ENCODE measurements around the gene PRKG1. TPM values are rescaled to one million over a fixed set of nuclear protein-coding genes. Genes with fewer than 3 reads are reported as not detected.

PRKG1 gene
- total and polyA plus RNA-seq, 7 experiments from 2014 or later: 0.19 TPM; not detected in 6

DNA sequence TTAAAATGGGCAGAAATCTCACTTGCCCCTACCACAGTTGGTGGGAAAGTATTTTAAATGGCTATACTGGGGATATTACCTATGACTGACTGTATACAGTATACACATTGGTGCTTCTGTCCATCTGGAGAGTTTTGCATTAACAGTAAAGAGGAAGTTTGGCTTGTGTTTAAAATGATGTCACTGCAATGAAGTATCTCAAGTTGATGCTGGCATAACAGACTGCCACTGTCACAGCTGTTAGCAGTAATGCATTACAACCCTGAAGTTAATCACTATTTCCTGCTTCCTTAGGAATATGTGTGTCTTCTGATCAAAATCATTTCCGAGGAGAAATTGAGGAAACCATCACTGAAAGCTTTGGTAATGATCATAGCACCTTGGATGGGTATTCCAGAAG lies 1241.7 kb downstream of the PRKG1 start:
- Histone ChIP-seq H3K36me3 (ENCODE audit: control insufficient read depth in 2 of 3, insufficient read depth in 3 of 3, low read length in 3 of 3) (no peaks in the 10 kb centered on the region), H3K27me3 (ENCODE audit: control insufficient read depth in 2 of 2, insufficient read depth in 2 of 2, low read length in 2 of 2) (peaks cover 0 to 3% of the 10 kb centered on the region in 2 donors), H3K4me3 (ENCODE audit: low read length) (no peak overlapping the region), H3K27ac (ENCODE audit: low read depth, low read length) (no peak overlapping the region), H3K9me3 (ENCODE audit: control insufficient read depth in 2 of 3, low read length in 3 of 3) (no peaks in the 10 kb centered on the region), H3K4me1 (ENCODE audit: control insufficient read depth in 2 of 2, insufficient read depth in 2 of 2, low read length in 2 of 2) (no peaks in the 10 kb centered on the region)
- intact Hi-C loops (cut with micrococcal nuclease): no loop called here
- H3K4me3 Mint-ChIP-seq: no peak overlapping the region
- POLR2A ChIA-PET: no interaction called here
- CTCF ChIA-PET: no interaction called here
- peaks cover 47 to 59% (median 58%) of the 10 kb centered on the region in 5 donors for H3K27me3 Mint-ChIP-seq
- H3K4me1 Mint-ChIP-seq: peaks cover 6 to 16% (median 13%) of the 10 kb centered on the region in 7 donors
- no peak overlapping the region for H3K27ac Mint-ChIP-seq
- H3K36me3 Mint-ChIP-seq: peaks cover 0 to 6% (median 0%) of the 10 kb centered on the region in 5 donors
- DNase-seq (no peak), ATAC-seq (no peak)
- H3K9me3 Mint-ChIP-seq: peaks cover 0 to 9% (median 3%) of the 10 kb centered on the region in 11 donors

DNA sequence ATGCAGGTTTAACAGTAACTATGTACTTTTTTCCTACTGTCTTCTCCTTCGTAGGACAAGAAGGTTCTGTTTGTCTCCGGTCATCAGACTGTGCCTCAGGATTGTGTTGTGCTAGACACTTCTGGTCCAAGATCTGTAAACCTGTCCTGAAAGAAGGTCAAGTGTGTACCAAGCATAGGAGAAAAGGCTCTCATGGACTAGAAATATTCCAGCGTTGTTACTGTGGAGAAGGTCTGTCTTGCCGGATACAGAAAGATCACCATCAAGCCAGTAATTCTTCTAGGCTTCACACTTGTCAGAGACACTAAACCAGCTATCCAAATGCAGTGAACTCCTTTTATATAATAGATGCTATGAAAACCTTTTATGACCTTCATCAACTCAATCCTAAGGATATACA lies 1242.2 kb downstream of the PRKG1 start:
- H3K36me3 ChIP-seq (ENCODE audit: control insufficient read depth in 2 of 3, insufficient read depth in 3 of 3, low read length in 3 of 3): no peaks in the 10 kb centered on the region
- Mint-ChIP-seq H3K4me1 (peaks cover 6 to 16% (median 13%) of the 10 kb centered on the region in 7 donors), H3K27ac (no peak overlapping the region), H3K9me3 (peaks cover 0 to 9% (median 3%) of the 10 kb centered on the region in 11 donors), H3K4me3 (no peak overlapping the region), H3K36me3 (peaks cover 0 to 6% (median 0%) of the 10 kb centered on the region in 5 donors), H3K27me3 (peaks cover 44 to 55% (median 53%) of the 10 kb centered on the region in 5 donors)
- H3K27me3 ChIP-seq (ENCODE audit: control insufficient read depth in 2 of 2, insufficient read depth in 2 of 2, low read length in 2 of 2): peaks cover 0 to 3% of the 10 kb centered on the region in 2 donors
- no peak overlapping the region for H3K4me3 ChIP-seq (ENCODE audit: low read length)
- DNase-seq (no peak), ATAC-seq (no peak)
- no peaks in the 10 kb centered on the region for H3K9me3 ChIP-seq (ENCODE audit: control insufficient read depth in 2 of 3, low read length in 3 of 3)
- H3K27ac ChIP-seq (ENCODE audit: low read depth, low read length): no peak overlapping the region
- ChIA-PET CTCF (no interaction called here), POLR2A (no interaction called here)
- intact Hi-C loops (cut with micrococcal nuclease): no loop called here
- no peaks in the 10 kb centered on the region for H3K4me1 ChIP-seq (ENCODE audit: control insufficient read depth in 2 of 2, insufficient read depth in 2 of 2, low read length in 2 of 2)

DNA sequence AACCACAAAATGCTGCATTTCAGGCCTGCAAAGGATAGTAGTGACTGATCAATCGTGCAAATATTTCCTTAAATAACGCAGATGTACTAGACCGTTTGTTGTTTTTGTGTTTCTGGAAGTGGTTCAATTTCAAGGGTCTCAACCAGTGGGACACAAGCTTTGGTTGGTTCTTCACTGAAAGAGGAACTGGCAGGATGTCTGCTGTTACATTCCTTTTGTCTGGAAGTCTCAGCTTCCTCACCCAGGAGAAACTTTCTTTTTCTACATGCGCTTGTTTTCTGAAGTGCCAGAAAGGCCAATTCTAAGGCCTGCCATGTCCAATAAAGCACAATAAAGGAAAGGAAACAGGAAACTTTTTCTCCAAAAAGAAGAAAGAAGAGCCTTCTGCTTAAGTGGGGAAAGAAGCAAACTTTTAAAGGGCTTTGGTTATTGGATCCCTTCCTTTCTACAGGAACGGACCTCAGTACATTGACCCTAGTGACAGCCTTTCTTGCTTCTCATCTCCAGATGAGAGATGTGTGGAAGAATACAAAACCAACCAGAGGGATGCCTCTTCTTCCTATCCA lies 1243.9 kb downstream of the PRKG1 start:
- Histone ChIP-seq H3K27me3 (ENCODE audit: control insufficient read depth in 2 of 2, insufficient read depth in 2 of 2, low read length in 2 of 2) (peaks cover 0 to 3% of the 10 kb centered on the region in 2 donors), H3K4me3 (ENCODE audit: low read length) (no peak overlapping the region), H3K27ac (ENCODE audit: low read depth, low read length) (no peak overlapping the region), H3K9me3 (ENCODE audit: control insufficient read depth in 2 of 3, low read length in 3 of 3) (no peaks in the 10 kb centered on the region), H3K36me3 (ENCODE audit: control insufficient read depth in 2 of 3, insufficient read depth in 3 of 3, low read length in 3 of 3) (no peaks in the 10 kb centered on the region), H3K4me1 (ENCODE audit: control insufficient read depth in 2 of 2, insufficient read depth in 2 of 2, low read length in 2 of 2) (no peaks in the 10 kb centered on the region)
- DNase-seq: no peak
- intact Hi-C loops (cut with micrococcal nuclease): no loop called here
- Mint-ChIP-seq H3K27ac (no peak overlapping the region), H3K36me3 (peaks cover 0 to 6% (median 0%) of the 10 kb centered on the region in 5 donors), H3K27me3 (peaks cover 29 to 38% (median 36%) of the 10 kb centered on the region in 5 donors), H3K4me1 (peaks cover 5 to 11% (median 10%) of the 10 kb centered on the region in 7 donors), H3K4me3 (no peak overlapping the region), H3K9me3 (peaks cover 0 to 9% (median under 1%) of the 10 kb centered on the region in 11 donors)
- ChIA-PET CTCF (no interaction called here), POLR2A (no interaction called here)
- ATAC-seq: no peak

DNA sequence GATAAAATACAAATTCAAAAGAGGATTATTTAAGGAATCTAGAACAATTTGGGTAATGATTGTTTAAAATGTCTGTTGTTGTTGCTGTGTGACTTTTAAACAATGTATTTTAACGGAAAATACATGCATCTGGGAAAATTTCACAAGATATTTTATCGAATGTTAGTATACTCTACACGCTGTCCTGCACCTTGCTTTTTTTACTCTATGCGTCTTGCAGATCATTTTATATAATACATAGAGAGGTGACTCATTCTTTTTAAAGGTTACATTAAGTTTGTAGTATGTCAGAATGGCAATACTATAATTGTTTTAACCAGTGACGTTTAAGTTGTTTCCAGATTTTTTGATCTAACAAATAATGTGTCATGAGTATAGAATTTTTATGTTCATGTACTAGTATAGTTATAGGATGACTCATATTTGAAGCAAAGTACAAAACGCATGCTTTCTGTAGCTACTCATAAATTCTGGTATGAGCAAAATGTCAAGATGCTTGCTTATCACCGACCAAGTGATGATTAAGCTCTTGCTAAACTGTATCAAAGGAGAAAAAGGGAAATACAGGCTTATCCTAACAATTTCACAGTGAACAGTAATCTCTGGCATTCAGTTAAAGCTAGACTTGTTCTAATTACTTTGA lies 1244.7 kb downstream of the PRKG1 start:
- CTCF ChIA-PET: no interaction called here
- no peak overlapping the region for H3K27ac Mint-ChIP-seq
- H3K4me1 ChIP-seq (ENCODE audit: control insufficient read depth in 2 of 2, insufficient read depth in 2 of 2, low read length in 2 of 2): no peaks in the 10 kb centered on the region
- H3K27ac ChIP-seq (ENCODE audit: low read depth, low read length): no peak overlapping the region
- no peaks in the 10 kb centered on the region for H3K9me3 ChIP-seq (ENCODE audit: control insufficient read depth in 2 of 3, low read length in 3 of 3)
- H3K36me3 ChIP-seq (ENCODE audit: control insufficient read depth in 2 of 3, insufficient read depth in 3 of 3, low read length in 3 of 3): no peaks in the 10 kb centered on the region
- ATAC-seq (no peak), DNase-seq (no peak)
- peaks cover 22 to 36% (median 31%) of the 10 kb centered on the region in 5 donors for H3K27me3 Mint-ChIP-seq
- no peak overlapping the region for H3K4me3 Mint-ChIP-seq
- peaks cover 0 to 7% (median 6%) of the 10 kb centered on the region in 7 donors for H3K4me1 Mint-ChIP-seq
- no peak overlapping the region for H3K4me3 ChIP-seq (ENCODE audit: low read length)
- peaks cover 0 to 6% (median 0%) of the 10 kb centered on the region in 5 donors for H3K36me3 Mint-ChIP-seq
- intact Hi-C loops (cut with micrococcal nuclease): no loop called here
- POLR2A ChIA-PET: no interaction called here
- H3K27me3 ChIP-seq (ENCODE audit: control insufficient read depth in 2 of 2, insufficient read depth in 2 of 2, low read length in 2 of 2): no peaks in the 10 kb centered on the region
- peaks cover 0 to 9% (median 0%) of the 10 kb centered on the region in 11 donors for H3K9me3 Mint-ChIP-seq

DNA sequence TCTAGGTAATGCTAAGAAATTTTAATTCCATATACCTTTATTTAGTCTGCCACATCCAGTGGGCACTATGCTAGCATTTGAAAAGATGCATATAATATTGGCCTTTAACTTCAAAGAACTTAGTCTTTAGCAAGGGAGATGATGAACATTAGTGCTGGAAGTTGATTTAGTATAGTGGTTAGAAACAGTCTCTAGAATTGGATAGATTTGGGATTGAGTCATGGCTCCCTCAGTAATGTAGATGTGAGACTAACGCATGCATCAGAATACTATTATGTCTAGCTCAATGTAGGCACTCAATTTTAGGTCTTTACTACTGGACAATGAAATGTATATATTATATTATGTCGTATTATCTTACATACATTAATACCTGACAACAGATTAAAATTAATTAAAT lies 1245.6 kb downstream of the PRKG1 start:
- ChIA-PET POLR2A (no interaction called here), CTCF (no interaction called here)
- Histone ChIP-seq H3K9me3 (ENCODE audit: control insufficient read depth in 2 of 3, low read length in 3 of 3) (no peaks in the 10 kb centered on the region), H3K4me1 (ENCODE audit: control insufficient read depth in 2 of 2, insufficient read depth in 2 of 2, low read length in 2 of 2) (no peaks in the 10 kb centered on the region), H3K27me3 (ENCODE audit: control insufficient read depth in 2 of 2, insufficient read depth in 2 of 2, low read length in 2 of 2) (no peaks in the 10 kb centered on the region), H3K27ac (ENCODE audit: low read depth, low read length) (no peak overlapping the region), H3K4me3 (ENCODE audit: low read length) (no peak overlapping the region), H3K36me3 (ENCODE audit: control insufficient read depth in 2 of 3, insufficient read depth in 3 of 3, low read length in 3 of 3) (no peaks in the 10 kb centered on the region)
- no peak overlapping the region for H3K27ac Mint-ChIP-seq
- peaks cover 12 to 29% (median 22%) of the 10 kb centered on the region in 5 donors for H3K27me3 Mint-ChIP-seq
- no peak overlapping the region for H3K4me3 Mint-ChIP-seq
- peaks cover 0 to 5% (median 0%) of the 10 kb centered on the region in 11 donors for H3K9me3 Mint-ChIP-seq
- H3K36me3 Mint-ChIP-seq: no peaks in the 10 kb centered on the region
- DNase-seq: no peak
- no peaks in the 10 kb centered on the region for H3K4me1 Mint-ChIP-seq
- intact Hi-C loops (cut with micrococcal nuclease): no loop called here
- ATAC-seq: no peak

DNA sequence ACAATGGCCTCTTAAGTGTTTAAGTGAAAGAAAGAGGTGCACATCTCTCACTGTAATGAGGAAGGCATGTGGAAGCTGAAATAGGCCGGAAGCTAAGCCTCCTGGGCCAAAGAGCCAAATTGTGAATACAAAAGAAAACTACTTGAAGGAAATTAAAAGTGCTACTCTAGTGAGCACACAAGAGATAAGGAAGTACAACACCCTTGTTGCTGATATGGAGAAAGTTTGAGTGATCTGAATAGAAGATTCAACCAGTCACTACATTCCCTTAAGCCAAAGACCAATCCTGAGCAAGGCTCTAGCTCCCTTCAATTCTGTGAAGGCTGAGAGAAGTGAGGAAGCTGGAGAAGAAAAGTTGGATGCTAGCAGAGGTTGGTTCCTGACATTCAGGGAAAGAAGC lies 1248.0 kb downstream of the PRKG1 start:
- intact Hi-C loops (cut with micrococcal nuclease): no loop called here
- Histone ChIP-seq H3K36me3 (ENCODE audit: control insufficient read depth in 2 of 3, insufficient read depth in 3 of 3, low read length in 3 of 3) (no peaks in the 10 kb centered on the region), H3K27me3 (ENCODE audit: control insufficient read depth in 2 of 2, insufficient read depth in 2 of 2, low read length in 2 of 2) (no peaks in the 10 kb centered on the region), H3K9me3 (ENCODE audit: control insufficient read depth in 2 of 3, low read length in 3 of 3) (no peaks in the 10 kb centered on the region), H3K27ac (ENCODE audit: low read depth, low read length) (no peak overlapping the region), H3K4me1 (ENCODE audit: control insufficient read depth in 2 of 2, insufficient read depth in 2 of 2, low read length in 2 of 2) (no peaks in the 10 kb centered on the region), H3K4me3 (ENCODE audit: low read length) (no peak overlapping the region)
- H3K36me3 Mint-ChIP-seq: no peaks in the 10 kb centered on the region
- no peaks in the 10 kb centered on the region for H3K4me1 Mint-ChIP-seq
- ATAC-seq: no peak
- ChIA-PET CTCF (no interaction called here), POLR2A (no interaction called here)
- H3K27me3 Mint-ChIP-seq: peaks cover 0 to 8% (median 5%) of the 10 kb centered on the region in 5 donors
- H3K9me3 Mint-ChIP-seq: peaks cover 0 to 8% (median 0%) of the 10 kb centered on the region in 11 donors
- no peak overlapping the region for H3K27ac Mint-ChIP-seq
- no peak for DNase-seq
- H3K4me3 Mint-ChIP-seq: no peak overlapping the region

DNA sequence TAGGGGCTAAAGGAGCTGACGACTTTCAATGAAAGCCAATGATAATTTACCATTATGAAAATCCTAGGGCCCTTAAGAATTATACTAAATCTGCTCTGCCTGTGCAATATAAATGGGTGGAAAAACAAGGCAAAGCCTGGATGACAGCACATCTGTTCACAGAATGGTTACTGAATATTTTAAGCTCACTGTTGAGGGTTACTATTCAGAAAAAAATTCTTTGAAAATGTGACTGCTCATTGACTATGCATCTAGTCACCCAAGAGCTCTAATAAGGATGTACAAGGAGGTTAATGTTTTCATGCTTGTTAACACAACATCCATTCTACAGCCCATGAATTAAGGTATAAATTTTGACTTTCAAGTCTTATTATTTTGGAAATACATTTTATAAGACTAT lies 1248.6 kb downstream of the PRKG1 start:
- no peaks in the 10 kb centered on the region for H3K36me3 ChIP-seq (ENCODE audit: control insufficient read depth in 2 of 3, insufficient read depth in 3 of 3, low read length in 3 of 3)
- DNase-seq: no peak
- intact Hi-C loops (cut with micrococcal nuclease): no loop called here
- CTCF ChIA-PET: no interaction called here
- Mint-ChIP-seq H3K27ac (no peak overlapping the region), H3K4me1 (no peaks in the 10 kb centered on the region), H3K4me3 (no peak overlapping the region), H3K27me3 (peaks cover 0 to 6% (median 3%) of the 10 kb centered on the region in 5 donors), H3K36me3 (no peaks in the 10 kb centered on the region), H3K9me3 (peaks cover 0 to 8% (median 0%) of the 10 kb centered on the region in 11 donors)
- POLR2A ChIA-PET: no interaction called here
- H3K4me1 ChIP-seq (ENCODE audit: control insufficient read depth in 2 of 2, insufficient read depth in 2 of 2, low read length in 2 of 2): no peaks in the 10 kb centered on the region
- H3K4me3 ChIP-seq (ENCODE audit: low read length): no peak overlapping the region
- no peak overlapping the region for H3K27ac ChIP-seq (ENCODE audit: low read depth, low read length)
- no peaks in the 10 kb centered on the region for H3K27me3 ChIP-seq (ENCODE audit: control insufficient read depth in 2 of 2, insufficient read depth in 2 of 2, low read length in 2 of 2)
- H3K9me3 ChIP-seq (ENCODE audit: control insufficient read depth in 2 of 3, low read length in 3 of 3): no peaks in the 10 kb centered on the region
- no peak for ATAC-seq

All from naive thymus-derived CD4-positive, alpha-beta T cell (primary cell).